HepG2 (cell line): ENCODE measurements around the gene IL6R. TPM values are rescaled to one million over a fixed set of nuclear protein-coding genes. Genes with fewer than 3 reads are reported as not detected.

ENCODE experiments used
- ATAC-seq: fragments of 200-7000 bp; cut with Tn5 transposase; 3 replicates; pipeline ENCODE4 v1.9.1; 2020; ENCODE audit warnings: mild to moderate bottlenecking, moderate library complexity
- BruUV-seq: library from RNA; stranded (reverse); fragments of 400-500 nt; replicated peaks from 2 replicates; lab custom pipeline; 2021; lab: Mats Ljungman, UMichigan
- CTCF ChIA-PET: fragments of 300-600 bp; formaldehyde crosslinking; extraction: SDS; loops from one replicate; lab custom pipeline; 2021; ENCODE audit warnings: low total read pairs, inconsistent platforms, low intra/inter-chr PET ratio; lab: Yijun Ruan, JAX
- POLR2A ChIA-PET: fragments of 350-600 bp; sonication (Branson Sonifier 250); formaldehyde crosslinking; loops from one replicate; lab custom pipeline; 2020; ENCODE audit warnings: antibody characterized with exemption, inconsistent platforms; lab: Yijun Ruan, JAX
- DNase-seq: peaks from one replicate; pipeline ENCODE4 v3.0.0-alpha.2; 2015; ENCODE audit warnings: low spot score
- FAIRE-seq: peaks from 3 replicates; lab custom pipeline; 2011; peaks lifted over from hg19 to GRCh38; lab: Jason Lieb, UNC
- H2AFZ ChIP-seq: one replicate; pipeline ENCODE4 v1.6.1; 2011; ENCODE audit warnings: low read length, inconsistent platforms
- H3K27ac ChIP-seq: fragments of 300-600 bp; 3 replicates; pipeline ENCODE4 v1.8.0; 2011; ENCODE audit warnings: mixed run types, mild to moderate bottlenecking, mixed read lengths, low read length, inconsistent platforms; ENCODE audit not compliant: insufficient read depth; ENCODE audit errors: extremely low read length
- H3K27me3 ChIP-seq, 2 experiments: fragments of 200-600 bp in 1 of 2; 2 replicates in 1 of 2; 3 replicates in 1 of 2; pipeline versions ENCODE4 v1.6.0 to v1.8.0; 2011; ENCODE audit warnings: low read length in 2 of 2, mild to moderate bottlenecking in 2 of 2, moderate library complexity in 2 of 2, inconsistent platforms in 1 of 2; ENCODE audit not compliant: insufficient read depth in 2 of 2, control insufficient read depth in 1 of 2
- H3K36me3 ChIP-seq, 2 experiments: fragments of 200-600 bp in 1 of 2; replicated peaks in 1 of 2; 2 replicates in 1 of 2; 3 replicates in 1 of 2; pipeline versions ENCODE4 v1.5.1 to v1.8.0; 2011; ENCODE audit warnings: low read length in 2 of 2, inconsistent platforms in 1 of 2; ENCODE audit not compliant: insufficient read depth in 2 of 2, control insufficient read depth in 1 of 2
- H3K4me1 ChIP-seq: 2 replicates; pipeline ENCODE4 v1.5.1; 2012; ENCODE audit warnings: low read length, inconsistent platforms; ENCODE audit not compliant: insufficient read depth
- H3K4me2 ChIP-seq: 2 replicates; pipeline ENCODE4 v1.6.0; 2011; ENCODE audit warnings: low read depth, low read length, inconsistent platforms
- H3K4me3 ChIP-seq, 3 experiments: fragments of 200-600 bp in 1 of 3; sonication (generic), shearing (Covaris generic) in 1 of 3; replicated peaks in 1 of 3; 2 replicates each; pipeline ENCODE4 v1.5.1; 2011 to 2016; ENCODE audit warnings: low read length in 3 of 3, inconsistent platforms in 2 of 3, low read depth in 2 of 3, mild to moderate bottlenecking in 2 of 3, control low read depth in 1 of 3, mixed read lengths in 1 of 3; ENCODE audit not compliant: insufficient read depth in 1 of 3
- H3K79me2 ChIP-seq: one replicate; pipeline ENCODE4 v1.6.1; 2011; ENCODE audit warnings: low read length, inconsistent platforms; ENCODE audit not compliant: insufficient read depth
- H3K9ac ChIP-seq: 2 replicates; pipeline ENCODE4 v1.6.0; 2011; ENCODE audit warnings: mild to moderate bottlenecking, low read depth, low read length, inconsistent platforms; ENCODE audit not compliant: insufficient read depth
- H3K9me3 ChIP-seq: 2 replicates; pipeline ENCODE4 v1.5.1; 2012; ENCODE audit warnings: mild to moderate bottlenecking, low read length
- H4K20me1 ChIP-seq: 2 replicates; pipeline ENCODE4 v1.6.0; 2011; ENCODE audit warnings: inconsistent platforms, mild to moderate bottlenecking, low read length, moderate library complexity; ENCODE audit not compliant: insufficient read depth
- ARID2 ChIP-seq: sonication (generic); formaldehyde crosslinking; IDR thresholded peaks from 2 replicates; pipeline ENCODE4 v1.8.1; 2022; ENCODE audit warnings: mild to moderate bottlenecking, missing genetic modification reagents, borderline replicate concordance
- BHLHE40 ChIP-seq: IDR thresholded peaks from 2 replicates; pipeline ENCODE4 v1.6.1; 2011; ENCODE audit warnings: low read length, improper control_type of control experiment
- MYNN ChIP-seq: sonication (generic); formaldehyde crosslinking; IDR thresholded peaks from 2 replicates; pipeline ENCODE4 v1.4.0; 2020; ENCODE audit warnings: mild to moderate bottlenecking, low read depth, missing genetic modification reagents
- PCBP2 ChIP-seq: fragments of 200-400 bp; formaldehyde crosslinking; optimal IDR thresholded peaks from 2 replicates; pipeline ENCODE3; 2018; ENCODE audit warnings: low read length, low read depth; ENCODE audit not compliant: poor library complexity, severe bottlenecking
- RBFOX2 ChIP-seq: fragments of 200-400 bp; formaldehyde crosslinking; IDR thresholded peaks from 2 replicates; pipeline ENCODE4 v1.6.1; 2017; ENCODE audit warnings: low read depth, mild to moderate bottlenecking, low read length
- TCF12 ChIP-seq, 2 experiments: fragments of 450-650 bp in 1 of 2; sonication (generic) in 1 of 2; formaldehyde crosslinking in 1 of 2; IDR thresholded peaks; 2 replicates each; pipeline versions ENCODE4 v1.6.1 to v1.8.0; 2017 to 2022; ENCODE audit warnings: antibody characterized with exemption in 1 of 2, mild to moderate bottlenecking in 1 of 2, missing genetic modification reagents in 1 of 2, moderate library complexity in 1 of 2
- WGBS: methylation state at CpG from one replicate; pipeline ENCODE4 v1.1.6; 2017; ENCODE audit warnings: low lambda C conversion rate; 5-methylcytosine and 5-hydroxymethylcytosine counted together
- in situ Hi-C: cut with HindIII; loops from 2 replicates; pipeline ENCODE4 v1.10.0; 2017; ENCODE audit warnings: low pct_unique_long_range_greater_than_20kb; ENCODE audit not compliant: extremely low pct_ligation_motif_present
- intact Hi-C: fragments of 100-400 bp; cut with micrococcal nuclease; formaldehyde crosslinking; loops from one replicate; pipeline ENCODE4 v1.10.0; 2022; ENCODE audit not compliant: unreplicated experiment
- polyA plus RNA-seq, 8 experiments: library from polyadenylated mRNA; depleted of rRNA in 3 of 8; stranded (reverse) in 7 of 8; unstranded in 1 of 8; fragments of >200 nt; fragmentation: Illumina TruSeq in 4 of 8; extraction: Trizol in 4 of 8; gene quantifications; 2 replicates each; pipeline versions ENCODE4 v1.2.1 to v1.2.3, GENCODE V29; 2011 to 2016; ENCODE audit warnings: low read depth in 4 of 8, missing spikeins in 1 of 8, mixed read lengths in 1 of 8; ENCODE audit not compliant: insufficient read depth in 1 of 8
- total RNA-seq, 5 experiments: library from RNA; depleted of rRNA; stranded (reverse); fragments of >200 nt; fragmentation: Illumina TruSeq; extraction: Trizol; gene quantifications; 2 replicates each; pipeline ENCODE4 v1.2.3, GENCODE V29; 2016; ENCODE audit warnings: low read depth in 1 of 5

Gene IL6R
- total and polyA plus RNA-seq, 2 of the 13 experiments (the other 11 are each of a cell fraction or from before 2014, with no cell fraction given): 5.0 to 24.5 TPM

DNA sequence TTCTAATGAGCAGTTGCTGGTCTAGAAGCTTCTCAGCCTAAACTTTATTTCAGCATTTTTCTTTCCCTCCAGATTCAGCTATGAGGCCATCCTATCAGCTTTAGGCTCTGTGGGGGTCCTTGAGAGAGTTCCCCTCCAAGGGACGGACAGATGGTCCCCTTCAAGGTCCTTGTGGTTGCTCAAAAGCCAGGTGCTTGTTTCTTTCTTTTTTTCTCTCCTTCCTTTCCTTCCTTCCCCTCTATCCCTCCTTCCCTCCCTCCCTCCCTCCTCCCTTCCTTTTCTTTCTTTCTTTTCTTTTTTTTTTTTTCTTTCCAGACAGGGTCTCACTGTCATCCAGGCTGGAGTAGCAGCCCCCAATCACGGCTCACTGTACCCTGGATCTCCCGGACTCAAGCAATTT is 1.2 kb upstream of the IL6R start:
- Histone ChIP-seq H3K4me1 (peaks cover 70% of the 10 kb centered on the region), H3K4me2 (no peak overlapping the region), H3K4me3 (no peak overlapping the region), H3K27me3 (peaks cover 0 to 22% of the 10 kb centered on the region in 2 experiments; a peak in 4 of 5 replicates), H3K9ac (no peak overlapping the region)
- no peak for DNase-seq
- BruUV-seq: no TSS peak
- ATAC-seq: no peak
- TF ChIP-seq PCBP2 (peak; percentile 81), MYNN (CRISPR knock-in tag) (no peak)
- TF ChIP-seq, all 625 proteins: peak for 1
- no peak overlapping the region for H2AFZ ChIP-seq
- H3K27ac ChIP-seq: no peak overlapping the region
- intact Hi-C loops: loop anchor here (10.0 kb wide), 1 partner anchor 49 kb away; no protein-coding TSS in a partner anchor
- H3K79me2 ChIP-seq: no peaks in the 10 kb centered on the region
- H3K36me3 ChIP-seq: no peaks in the 10 kb centered on the region
- no peak for FAIRE-seq
- H3K9me3 ChIP-seq: no peaks in the 10 kb centered on the region
- POLR2A ChIA-PET: interaction anchor here (1.9 to 8.9 kb wide), 3 partner anchors 14 to 18 kb away, joined by 8 to 146 read pairs (median 9); no protein-coding TSS in a partner anchor
- no peaks in the 10 kb centered on the region for H4K20me1 ChIP-seq
- CTCF ChIA-PET: interaction anchor here (2.5 kb wide), 1 partner anchor 39 kb away, joined by 12 read pairs; no protein-coding TSS in a partner anchor
- WGBS: 55% methylated on average over 3 of the region's 3 CpGs
- in situ Hi-C loops: no loop called here

DNA sequence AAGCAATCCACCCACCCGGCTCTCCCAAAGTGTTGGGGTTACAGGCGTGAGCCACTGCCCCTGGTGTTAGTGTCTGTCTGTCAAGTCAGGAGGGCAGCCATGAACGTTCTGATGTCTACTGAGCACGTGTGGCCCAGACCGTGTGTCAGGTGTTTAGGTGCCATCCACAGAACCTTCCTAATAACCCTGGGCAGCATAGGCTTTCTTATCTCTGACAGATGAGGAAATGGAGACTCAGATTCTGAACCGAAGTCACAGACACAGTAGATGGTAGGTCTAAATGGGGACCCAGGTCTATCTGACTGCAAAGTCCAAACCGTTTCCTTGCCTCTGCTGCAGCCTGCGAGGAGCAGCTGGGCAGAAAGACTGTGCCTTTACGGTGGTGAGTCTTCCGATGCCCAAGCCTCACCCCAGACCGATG is 622 bp upstream of the IL6R start:
- in situ Hi-C loops: no loop called here
- Histone ChIP-seq H3K36me3 (no peaks in the 10 kb centered on the region), H3K4me3 (peak overlapping the region; percentile 43 to 89 (median 71)), H3K9me3 (no peaks in the 10 kb centered on the region), H3K79me2 (no peaks in the 10 kb centered on the region), H3K9ac (peak overlapping the region; percentile 41; the same call in 1 of the 2 replicates), H3K27me3 (peaks cover 0 to 22% of the 10 kb centered on the region in 2 experiments; a peak in 4 of 5 replicates), H4K20me1 (no peaks in the 10 kb centered on the region), H3K4me2 (peak overlapping the region; percentile 96), H3K27ac (no peak overlapping the region), H2AFZ (peak overlapping the region; percentile 44), H3K4me1 (peaks cover 76% of the 10 kb centered on the region)
- intact Hi-C loops: loop anchor here (10.0 kb wide), 1 partner anchor 50 kb away; no protein-coding TSS in a partner anchor
- POLR2A ChIA-PET: interaction anchor here (1.9 to 8.9 kb wide), 3 partner anchors 13 to 19 kb away, joined by 8 to 146 read pairs (median 9); no protein-coding TSS in a partner anchor
- no TSS peak for BruUV-seq
- CTCF ChIA-PET: interaction anchor here (2.5 kb wide), 1 partner anchor 38 kb away, joined by 12 read pairs; no protein-coding TSS in a partner anchor
- WGBS: 26% methylated on average over 6 of the region's 11 CpGs
- ATAC-seq (peak; percentile 8), DNase-seq (no peak), FAIRE-seq (no peak)
- TF ChIP-seq TCF12 (IDR thresholded peaks at IDR 0.05) (no peak), TCF12 (CRISPR knock-in tag; IDR thresholded peaks at IDR 0.05) (0 out of 2 replicates have a peak, but pooled peaks have one; percentile 42), BHLHE40 (0 out of 2 replicates have a peak, but pooled peaks have one; percentile 16), RBFOX2 (no peak), ARID2 (CRISPR knock-in tag) (0 out of 2 replicates have a peak, but pooled peaks have one; percentile 57)
